Measurements from ENCODE around the gene HLTF. TPM values are rescaled to one million over a fixed set of nuclear protein-coding genes. Genes with fewer than 3 reads are reported as not detected.
"Not testable (repeated sequence)": the region's sequence is repeated elsewhere in the genome, so short reads cannot be mapped to it uniquely, and the experiment has no call there.

Gene HLTF
- polyA plus RNA-seq (2013, experiment 1 of 2; ENCODE audit: insufficient read length) = 23.7 TPM
- polyA plus RNA-seq (2013, experiment 2 of 2; ENCODE audit: insufficient read length) = 27.2 TPM

DNA sequence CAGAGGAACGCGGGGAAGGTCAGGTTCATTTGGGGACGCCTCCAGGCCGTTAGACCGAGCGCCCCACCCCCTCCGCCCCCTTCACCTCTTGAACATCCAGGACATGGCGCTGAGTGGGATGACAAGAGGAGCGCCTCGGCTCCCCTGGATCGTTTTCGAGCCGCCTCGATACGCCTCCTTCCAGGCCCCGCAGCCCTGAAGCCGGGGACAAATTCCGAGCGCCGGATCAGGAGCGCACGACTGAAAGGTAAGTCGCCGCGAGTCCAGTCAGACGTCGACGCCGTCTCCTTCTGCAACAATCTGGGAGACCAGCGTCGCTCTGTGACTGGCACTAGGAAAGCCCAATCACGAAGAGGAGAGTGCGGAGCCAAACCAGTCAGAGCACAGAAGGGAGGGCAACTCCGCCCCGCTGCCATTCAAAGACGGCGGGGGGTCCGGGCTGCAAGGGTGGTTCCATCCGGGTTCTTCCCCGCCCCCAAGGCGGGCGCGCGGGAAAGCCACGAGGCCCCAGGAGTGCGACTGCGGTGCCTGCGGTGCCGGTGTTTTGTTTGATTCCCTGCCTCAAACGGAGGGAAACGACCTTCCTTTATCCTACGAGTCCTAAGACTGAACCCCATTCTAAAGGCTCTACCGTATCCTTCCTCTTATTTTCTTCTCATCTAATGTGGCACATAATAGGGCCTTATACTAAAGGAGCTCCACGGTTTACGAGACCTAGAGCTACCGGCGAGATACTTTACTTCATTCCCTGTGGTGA, at the start of gene HLTF:
Gene HLTF (minus strand): TSS at position 302 of the 757 bp plus-strand sequence. CDS start 197 bp downstream, at position 105.
- peak; percentile 99 for DNase-seq

GRCh38 chr3:149134575-149134974, 48.2 kb upstream of the HLTF start:
- DNase-seq = no peak

- DNase-seq = no peak
These were observed 45.3 kb upstream of the HLTF start for GRCh38 chr3:149131589-149131988.

- peak; percentile 89 for DNase-seq
These were observed 43.2 kb upstream of the HLTF start, which contains the start of gene HPS3 for GRCh38 chr3:149129326-149130205. Gene HPS3 (plus strand): TSS chr3:149129638. CDS start chr3:149129724, 86 bp downstream.

DNA sequence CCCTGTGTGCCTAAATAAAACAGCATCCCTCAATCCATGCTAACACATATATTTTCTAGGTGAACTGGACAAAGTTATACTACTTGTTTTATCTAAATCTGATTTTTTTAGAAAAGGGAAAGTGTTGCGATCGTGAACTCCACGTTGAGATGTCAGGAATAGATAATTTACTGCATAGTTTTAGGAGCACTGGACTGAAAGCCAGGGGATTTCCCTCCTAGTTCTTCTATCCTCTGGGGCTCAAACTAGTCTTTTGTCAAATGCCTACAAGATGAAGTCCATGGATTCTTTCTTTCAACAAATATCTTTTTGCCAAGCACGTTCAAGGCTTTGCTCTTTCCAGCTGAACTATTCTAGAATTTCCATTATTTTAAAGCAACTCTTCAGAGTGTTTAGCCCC, 42.5 kb upstream of the HLTF start:
- DNase-seq = peak; percentile 8

DNA sequence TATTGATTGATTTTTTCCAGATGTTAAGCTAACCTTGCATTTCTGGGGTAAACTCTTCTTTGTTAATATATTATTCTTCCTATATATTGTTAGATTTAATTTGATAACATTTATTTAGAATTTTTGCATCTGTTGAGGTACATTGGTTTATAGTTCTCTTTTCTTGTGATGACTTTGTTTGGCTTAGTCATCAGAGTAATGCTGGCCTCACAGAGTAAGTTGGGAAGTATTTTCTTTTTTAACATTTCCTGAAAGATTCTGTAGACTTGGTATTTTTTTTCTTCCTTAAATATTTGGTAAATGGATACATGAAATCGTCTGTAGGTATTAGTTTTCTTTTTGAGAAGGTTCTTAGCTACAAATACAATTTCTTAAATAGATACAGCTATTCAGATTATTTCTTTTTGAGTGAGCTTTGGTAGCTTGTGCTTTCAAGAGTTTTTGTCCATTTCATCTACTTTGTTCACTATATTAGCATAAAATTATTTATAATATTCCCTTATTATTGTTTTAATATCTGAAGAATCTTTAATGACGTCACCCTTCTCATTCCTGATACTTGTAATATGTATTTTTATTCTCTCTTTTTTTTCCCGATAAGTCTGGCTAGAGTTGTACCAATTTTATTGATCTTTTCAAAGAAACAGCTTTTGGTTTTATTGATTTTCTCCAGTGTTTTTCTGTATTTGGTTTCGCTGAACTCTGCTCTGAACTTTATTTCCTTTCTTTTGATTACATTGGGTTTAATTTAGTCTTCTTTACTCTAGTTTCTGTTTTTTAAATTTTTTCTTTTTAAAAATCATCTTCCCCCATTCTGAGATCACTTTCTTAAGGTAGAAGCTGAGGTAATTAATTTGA, 36.6 kb upstream of the HLTF start:
- peak; percentile 7 for DNase-seq

DNA sequence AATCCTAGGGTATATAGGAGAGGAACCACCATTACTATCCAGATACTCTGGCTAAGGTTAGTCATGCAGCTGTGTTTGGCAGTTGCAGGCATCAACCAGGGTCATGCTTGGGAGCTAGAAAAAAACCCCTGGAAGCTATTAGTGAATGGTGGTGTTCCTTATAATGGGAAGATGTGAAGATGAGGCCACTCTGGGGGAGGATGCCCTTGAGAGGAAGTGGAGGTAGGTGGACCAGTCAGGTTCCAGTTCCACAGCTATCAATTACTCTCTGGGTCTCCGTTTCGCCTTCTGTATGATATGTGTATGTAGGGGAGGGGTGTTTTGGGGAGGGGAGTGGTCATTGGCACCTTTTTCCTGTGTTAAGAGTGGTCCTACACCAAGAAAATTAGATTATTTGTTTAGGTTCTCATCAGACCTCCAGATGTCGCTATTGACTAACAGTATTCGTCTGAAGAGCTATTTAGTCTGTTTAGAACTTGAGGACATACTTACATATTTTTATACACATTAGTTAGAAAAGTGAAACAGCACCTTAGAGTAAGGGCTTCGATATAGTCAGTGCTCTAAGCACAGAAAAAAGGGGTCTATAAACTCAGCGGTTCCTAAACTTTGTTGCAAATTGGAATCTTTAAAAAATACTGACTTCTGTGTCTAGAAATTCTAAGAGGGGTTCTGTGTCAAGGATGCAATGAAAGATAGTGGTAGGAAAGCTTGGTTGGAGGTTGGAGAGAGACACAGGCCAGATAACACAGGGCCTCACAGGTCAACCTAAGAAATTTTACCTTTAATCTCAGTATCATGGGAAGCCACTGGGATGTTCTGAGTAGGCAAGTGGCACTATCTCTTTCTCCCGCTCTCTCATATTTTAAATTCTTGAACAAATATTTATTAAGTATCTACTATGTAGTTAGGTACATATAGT, 34.0 kb upstream of the HLTF start:
- DNase-seq = peak; percentile 68

- DNase-seq = no peak
These were observed 33.1 kb upstream of the HLTF start for GRCh38 chr3:149119466-149119865.

DNA sequence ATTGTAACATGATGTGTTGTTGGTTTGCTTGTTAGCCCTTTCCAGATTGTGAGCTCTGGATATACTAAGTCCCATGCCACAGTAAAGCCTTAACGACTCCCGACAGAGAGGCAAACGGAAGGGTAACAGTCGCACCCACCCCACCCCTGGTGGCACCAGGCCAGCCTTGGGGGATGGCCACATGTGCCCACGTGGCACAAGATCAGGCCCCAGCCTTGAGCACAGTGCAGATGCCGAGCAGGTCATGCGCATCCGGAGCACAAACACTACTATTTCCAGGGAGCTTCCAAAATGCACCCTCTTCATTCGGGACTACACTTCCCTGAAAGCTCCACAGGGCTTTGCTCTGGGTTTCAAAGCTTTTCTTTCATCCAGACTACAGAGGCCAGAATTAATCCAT, 32.4 kb upstream of the HLTF start:
- no peak for DNase-seq

GRCh38 chr3:149115114-149115513, 28.8 kb upstream of the HLTF start:
- DNase-seq = no peak

DNA sequence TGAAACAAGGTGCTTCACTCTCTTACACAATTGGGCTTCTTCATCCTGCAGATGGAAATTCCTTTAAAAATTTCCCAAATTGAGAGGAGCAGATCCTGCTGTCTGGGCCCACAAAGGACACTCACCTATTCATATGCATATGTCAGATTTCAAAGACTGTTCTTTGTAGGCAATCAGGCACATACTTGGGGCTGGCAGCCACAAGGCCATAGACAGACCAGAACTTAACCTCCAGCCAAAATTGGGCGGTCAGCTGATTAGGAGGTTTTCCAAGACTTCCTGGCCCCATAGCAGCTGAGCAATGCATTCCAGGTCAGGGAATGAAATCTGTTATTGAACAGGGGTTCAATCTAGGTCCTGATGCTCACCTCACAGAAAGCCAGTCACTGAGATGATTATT, 28.1 kb upstream of the HLTF start:
- DNase-seq = no peak

GRCh38 chr3:149104484-149104883, 18.2 kb upstream of the HLTF start:
- DNase-seq = no peak

DNA sequence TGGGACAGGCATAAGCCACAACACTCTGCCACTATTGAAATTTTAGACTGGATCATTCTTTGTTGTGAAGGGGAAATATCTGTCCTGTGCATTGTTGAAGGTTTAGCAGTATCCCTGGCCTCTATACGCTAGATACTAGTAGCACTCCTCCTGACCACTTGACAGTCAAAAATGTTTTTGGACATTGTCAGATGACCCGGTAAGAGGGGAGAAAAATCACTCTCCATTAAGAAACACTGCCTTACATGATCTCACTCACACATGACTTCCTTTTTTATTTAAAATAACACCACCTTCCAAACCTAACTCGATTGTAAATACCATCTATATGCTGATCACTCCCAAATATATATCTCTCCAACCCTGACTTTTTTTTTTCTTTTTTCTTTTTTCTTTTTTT, 15.3 kb upstream of the HLTF start:
- DNase-seq = no peak

DNA sequence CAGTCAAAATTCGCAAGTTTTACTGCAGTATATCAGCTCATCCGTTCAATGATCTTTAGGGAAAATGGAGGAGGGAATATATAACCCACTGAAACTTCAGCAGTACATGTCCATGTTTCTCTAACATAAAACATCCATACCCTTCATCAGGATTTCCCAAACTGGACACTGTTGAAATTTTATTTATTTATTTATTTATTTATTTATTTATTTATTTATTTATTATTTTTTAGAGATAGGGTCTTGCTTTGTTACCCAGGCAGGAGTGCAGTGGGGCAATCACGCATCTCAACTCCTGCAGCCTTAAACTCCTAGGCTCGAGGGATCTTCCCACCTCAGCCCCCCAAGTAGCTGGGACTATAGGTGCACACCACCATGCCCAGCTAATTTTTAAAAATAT, 14.8 kb upstream of the HLTF start:
- no peak for DNase-seq

DNA sequence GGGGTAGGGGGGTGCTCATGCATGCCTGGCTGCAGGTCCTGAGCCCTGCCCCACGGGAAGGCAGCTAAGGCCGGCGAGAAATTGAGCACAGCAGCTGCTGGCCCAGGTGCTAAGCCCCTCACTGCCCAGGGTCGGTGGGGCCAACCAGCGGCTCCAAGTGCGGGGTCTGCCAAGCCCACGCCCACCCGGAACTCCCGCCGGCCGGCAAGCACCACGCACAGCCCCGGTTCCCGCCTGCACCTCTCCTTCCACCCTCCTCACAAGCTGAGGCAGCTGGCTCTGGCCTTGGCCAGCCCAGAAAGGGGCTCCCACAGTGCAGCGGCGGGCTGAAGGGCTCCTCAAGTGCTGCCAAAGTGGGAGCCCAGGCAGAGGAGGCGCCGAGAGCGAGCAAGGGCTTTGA, 11.7 kb upstream of the HLTF start:
- not testable (repeated sequence) for DNase-seq

- no peak for DNase-seq
These were observed 9.2 kb upstream of the HLTF start for GRCh38 chr3:149095487-149095886.

- no peak for DNase-seq
These were observed 5.7 kb upstream of the HLTF start for GRCh38 chr3:149091983-149092382.

- DNase-seq = no peak
These were observed 4.6 kb upstream of the HLTF start for GRCh38 chr3:149090907-149091306.

DNA sequence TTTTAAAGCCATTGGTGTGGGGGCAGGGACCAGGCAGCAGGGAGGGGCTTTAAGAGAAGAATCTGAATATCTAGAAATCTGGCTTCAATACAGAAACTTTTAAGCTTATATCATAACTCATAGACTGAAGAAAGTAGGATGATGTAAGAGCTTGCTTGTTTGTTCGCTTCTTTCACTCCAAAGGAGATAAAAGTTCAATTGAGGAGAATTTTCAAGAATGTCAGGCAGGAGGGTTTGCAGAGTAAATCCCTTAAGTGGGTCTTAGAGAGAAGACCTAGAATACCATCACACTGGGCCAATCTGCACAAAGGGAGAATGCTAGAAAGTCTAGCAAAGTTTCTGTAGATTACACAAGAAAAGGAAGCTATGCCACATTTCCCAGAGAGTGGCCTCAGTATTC, 4.1 kb upstream of the HLTF start:
- DNase-seq = no peak

DNA sequence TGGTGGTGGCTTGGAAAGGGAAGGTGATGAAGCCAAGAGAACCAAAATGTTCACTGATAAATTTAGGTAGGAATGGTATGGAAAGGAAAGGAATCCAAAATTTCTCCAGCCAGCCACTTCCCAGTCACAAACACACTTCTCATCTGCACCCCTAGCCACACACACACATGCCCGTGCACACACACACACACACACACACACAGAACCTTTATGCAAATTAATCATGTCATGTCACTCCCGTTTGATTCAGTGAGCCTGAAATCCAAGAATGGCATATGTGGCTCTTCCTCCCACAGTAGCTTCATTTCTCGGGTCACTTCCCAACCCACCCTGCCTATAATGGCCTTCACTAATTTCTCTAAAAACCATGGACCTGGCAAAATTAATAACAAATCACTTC, 3.1 kb upstream of the HLTF start:
- DNase-seq = no peak

DNA sequence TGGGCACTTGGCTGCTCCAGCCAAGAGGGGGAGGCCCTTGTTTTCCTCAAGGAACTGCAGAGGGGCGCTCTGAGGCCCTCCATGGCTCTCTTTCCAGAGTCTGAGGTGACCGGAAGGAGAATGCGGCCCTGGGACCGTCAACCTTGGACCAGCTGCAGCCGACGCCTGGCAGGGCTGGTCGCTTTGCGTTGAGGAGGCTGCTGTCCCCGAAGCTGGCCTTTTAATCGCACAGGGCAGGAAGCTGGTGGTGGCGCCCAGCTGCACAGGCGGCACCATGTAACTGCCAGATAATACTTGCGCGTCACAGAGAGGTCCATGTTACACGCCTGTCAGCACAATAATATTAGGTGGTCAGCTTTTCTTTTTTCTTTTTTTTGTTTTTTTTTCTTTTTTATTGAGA, 875 bp upstream of the HLTF start:
- DNase-seq = no peak
